ENCODE measurements around the gene RAD50. TPM values are rescaled to one million over a fixed set of nuclear protein-coding genes. Genes with fewer than 3 reads are reported as not detected.
"Not testable (repeated sequence)": the region's sequence is repeated elsewhere in the genome, so short reads cannot be mapped to it uniquely, and the experiment has no call there.

RAD50 gene
- total RNA-seq, result 10 to 100 TPM; 33.3 to 38.5 TPM

DNA sequence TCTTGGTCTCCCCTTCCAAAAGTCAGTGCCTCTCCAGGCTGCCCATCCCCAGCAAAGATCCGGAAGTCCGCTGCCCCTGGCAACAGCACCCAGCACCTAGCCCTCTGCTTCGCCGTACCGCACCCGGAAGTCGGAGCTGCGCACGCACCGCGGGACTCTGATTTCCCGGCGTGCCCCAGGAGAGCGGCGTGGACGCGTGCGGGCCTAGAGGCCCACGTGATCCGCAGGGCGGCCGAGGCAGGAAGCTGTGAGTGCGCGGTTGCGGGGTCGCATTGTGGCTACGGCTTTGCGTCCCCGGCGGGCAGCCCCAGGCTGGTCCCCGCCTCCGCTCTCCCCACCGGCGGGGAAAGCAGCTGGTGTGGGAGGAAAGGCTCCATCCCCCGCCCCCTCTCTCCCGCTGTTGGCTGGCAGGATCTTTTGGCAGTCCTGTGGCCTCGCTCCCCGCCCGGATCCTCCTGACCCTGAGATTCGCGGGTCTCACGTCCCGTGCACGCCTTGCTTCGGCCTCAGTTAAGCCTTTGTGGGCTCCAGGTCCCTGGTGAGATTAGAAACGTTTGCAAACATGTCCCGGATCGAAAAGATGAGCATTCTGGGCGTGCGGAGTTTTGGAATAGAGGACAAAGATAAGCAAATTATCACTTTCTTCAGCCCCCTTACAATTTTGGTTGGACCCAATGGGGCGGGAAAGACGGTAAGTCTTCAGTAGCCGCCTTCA lies at the start of gene RAD50:
TSS of gene RAD50 (plus strand) at position 215 of the 715 bp plus-strand sequence. CDS start at position 563, 348 bp downstream.
- CTCF ChIA-PET, result interaction anchor here (0.5 to 0.7 kb wide), 3 partner anchors 10 to 420 kb away, joined by 3 read pairs; no protein-coding TSS in a partner anchor
- Mint-ChIP-seq H3K27ac (peak within 1 kb of the TSS; percentile 97), H3K4me1 (peaks cover 27% of the 10 kb centered on the region), H3K36me3 (ENCODE audit: low read depth) (peaks cover 17% of the 10 kb centered on the region), H3K4me3 (peak within 1 kb of the TSS; percentile 97), H3K9me3 (no peaks in the 10 kb centered on the region), H3K27me3 (no peaks in the 10 kb centered on the region)
- peak; percentile 94 for DNase-seq
- POLR2A ChIA-PET, result no interaction called here

DNA sequence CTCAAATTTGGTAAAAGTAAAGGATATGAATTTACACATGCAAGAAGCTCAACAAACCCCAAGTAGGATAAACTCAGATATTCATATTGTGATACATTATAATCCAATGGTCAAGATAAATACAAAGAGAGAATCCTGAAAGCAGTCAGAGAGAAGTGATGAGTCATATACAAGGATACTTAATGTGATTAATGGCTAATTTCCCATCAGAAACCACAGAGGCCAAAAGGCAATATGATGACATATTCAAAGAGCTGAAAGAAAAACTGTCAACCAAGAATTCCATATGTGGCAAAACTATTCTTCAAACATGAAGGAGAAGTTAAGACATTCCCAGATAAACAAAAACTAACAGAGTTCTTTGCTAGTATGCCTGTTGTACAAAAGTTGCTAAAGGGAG lies 46.7 kb upstream of the RAD50 start:
- Mint-ChIP-seq H3K4me3 (no peak overlapping the region), H3K9me3 (peaks cover 14% of the 10 kb centered on the region), H3K36me3 (ENCODE audit: low read depth) (peaks cover 3% of the 10 kb centered on the region), H3K27me3 (peaks cover 44% of the 10 kb centered on the region), H3K27ac (no peak overlapping the region), H3K4me1 (peaks cover 7% of the 10 kb centered on the region)
- POLR2A ChIA-PET, result interaction anchor here (0.8 kb wide), 1 partner anchor 14 kb away, joined by 3 read pairs; no protein-coding TSS in a partner anchor
- CTCF ChIA-PET, result interaction anchor here (2.1 to 4.6 kb wide), 2 partner anchors 9 to 16 kb away, joined by 7 to 22 read pairs; no protein-coding TSS in a partner anchor
- DNase-seq, result no peak

DNA sequence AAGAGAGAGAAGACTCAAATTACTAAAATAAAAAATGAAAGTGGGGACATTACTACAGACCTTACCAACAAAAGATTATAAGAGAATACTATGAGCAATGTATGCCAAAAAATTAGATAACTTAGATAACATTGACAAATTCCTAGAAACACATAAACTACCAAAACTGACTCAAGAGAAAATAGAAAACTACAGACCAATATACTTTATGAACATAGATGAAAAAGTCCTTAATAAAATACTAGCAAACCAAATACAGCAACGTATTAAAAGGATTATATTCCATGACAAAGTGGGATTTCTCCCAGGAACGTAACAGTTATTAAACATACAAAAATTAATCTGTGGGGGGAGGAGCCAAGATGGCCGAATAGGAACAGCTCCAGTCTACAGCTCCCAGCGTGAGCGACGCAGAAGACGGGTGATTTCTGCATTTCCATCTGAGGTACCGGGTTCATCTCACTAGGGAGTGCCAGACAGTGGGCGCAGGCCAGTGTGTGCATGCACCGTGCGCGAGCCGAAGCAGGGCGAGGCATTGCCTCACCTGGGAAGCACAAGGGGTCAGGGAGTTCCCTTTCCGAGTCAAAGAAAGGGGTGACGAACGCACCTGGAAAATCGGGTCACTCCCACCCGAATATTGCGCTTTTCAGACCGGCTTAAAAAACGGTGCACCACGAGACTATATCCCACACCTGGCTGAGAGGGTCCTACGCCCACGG lies 43.0 kb upstream of the RAD50 start:
- H3K9me3 Mint-ChIP-seq, result peaks cover 14% of the 10 kb centered on the region
- H3K4me1 Mint-ChIP-seq; H3K27ac Mint-ChIP-seq; DNase-seq; H3K36me3 Mint-ChIP-seq (ENCODE audit: low read depth); H3K4me3 Mint-ChIP-seq; POLR2A ChIA-PET: not testable (repeated sequence)
- H3K27me3 Mint-ChIP-seq, result peaks cover 25% of the 10 kb centered on the region
- CTCF ChIA-PET, result interaction anchor here (0.6 kb wide), 1 partner anchor 47 kb away, joined by 4 read pairs; no protein-coding TSS in a partner anchor

DNA sequence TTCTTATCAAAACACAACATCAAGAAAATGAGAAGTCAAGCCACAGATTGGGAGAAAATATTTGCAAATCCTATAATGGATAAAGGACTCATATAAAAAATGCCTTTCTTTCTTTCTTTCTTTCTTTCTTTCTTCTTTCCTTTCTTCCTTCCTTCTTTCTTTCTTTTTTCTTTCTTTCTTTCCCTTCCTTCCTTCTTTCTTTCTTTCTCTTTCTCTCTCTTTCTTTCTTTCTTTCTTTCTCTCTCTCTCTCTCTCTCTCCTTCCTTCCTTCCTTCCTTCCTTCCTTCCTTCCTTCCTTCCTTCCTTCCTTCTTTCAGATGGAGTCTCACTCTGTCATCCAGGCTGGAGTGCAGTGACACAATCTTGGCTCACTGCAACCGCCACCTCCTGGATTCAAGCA lies 34.7 kb upstream of the RAD50 start:
- H3K9me3 Mint-ChIP-seq, POLR2A ChIA-PET: not testable (repeated sequence)
- peaks cover 26% of the 10 kb centered on the region for H3K4me1 Mint-ChIP-seq

DNA sequence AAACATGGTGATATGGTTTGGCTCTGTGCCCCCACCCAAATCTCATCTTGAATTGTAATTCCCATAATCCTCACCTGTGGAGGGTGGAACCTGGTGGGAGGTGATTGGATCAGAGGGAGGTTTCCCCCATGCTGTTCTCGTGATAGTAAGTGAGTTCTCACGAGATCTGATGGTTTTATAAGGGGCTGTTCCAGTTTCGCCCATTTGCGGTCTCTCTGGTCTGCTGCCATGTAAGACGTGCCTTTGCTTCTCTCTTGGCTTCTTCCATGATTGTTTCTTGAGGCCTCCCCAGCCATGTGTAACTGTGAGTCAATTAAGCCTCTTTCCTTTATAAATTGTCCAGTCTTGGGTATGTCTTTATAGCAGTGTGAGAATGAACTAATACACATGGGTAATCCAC lies 31.9 kb upstream of the RAD50 start:
- peaks cover 38% of the 10 kb centered on the region for H3K4me1 Mint-ChIP-seq
- DNase-seq, H3K27ac Mint-ChIP-seq: not testable (repeated sequence)

More for the DNA sequence above, 34.7 kb upstream of the RAD50 start:
- H3K36me3 Mint-ChIP-seq (ENCODE audit: low read depth); H3K4me3 Mint-ChIP-seq; H3K27me3 Mint-ChIP-seq; H3K27ac Mint-ChIP-seq; DNase-seq: not testable (repeated sequence)
- CTCF ChIA-PET, result interaction anchor here (0.7 kb wide), 1 partner anchor 120 kb away, joined by 5 read pairs; no protein-coding TSS in a partner anchor

DNA sequence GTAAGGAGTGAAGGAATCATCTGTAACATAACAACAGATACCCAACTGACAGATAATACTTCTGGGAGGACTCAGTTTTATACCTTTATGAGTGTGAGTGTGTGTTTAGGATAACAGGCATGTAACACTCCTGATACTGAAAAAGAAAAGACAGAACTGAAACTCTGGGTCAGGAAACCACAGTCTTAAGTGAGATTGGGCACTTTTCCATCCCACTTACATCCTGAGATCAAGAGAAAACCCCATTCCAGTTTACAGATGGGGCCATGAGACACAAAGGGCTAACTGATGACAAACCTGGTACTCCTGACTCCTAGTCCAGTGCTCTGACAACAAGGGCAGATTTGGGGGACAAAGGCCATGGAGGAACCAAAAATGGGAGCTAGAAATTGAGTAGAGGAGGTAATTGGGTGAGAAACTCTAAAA lies 31.5 kb upstream of the RAD50 start:
- POLR2A ChIA-PET, result no interaction called here
- peaks cover 38% of the 10 kb centered on the region for H3K4me1 Mint-ChIP-seq
- H3K36me3 Mint-ChIP-seq (ENCODE audit: low read depth), result peaks cover 3% of the 10 kb centered on the region

More for the DNA sequence above, 31.9 kb upstream of the RAD50 start:
- POLR2A ChIA-PET; H3K36me3 Mint-ChIP-seq (ENCODE audit: low read depth); H3K9me3 Mint-ChIP-seq; H3K4me3 Mint-ChIP-seq: not testable (repeated sequence)
- CTCF ChIA-PET, result interaction anchor here (0.8 to 3.3 kb wide), 4 partner anchors 12 to 306 kb away, joined by 3 to 14 read pairs (median 6); partner anchors contain the start of gene SHROOM1
- peaks cover 10% of the 10 kb centered on the region for H3K27me3 Mint-ChIP-seq

DNA sequence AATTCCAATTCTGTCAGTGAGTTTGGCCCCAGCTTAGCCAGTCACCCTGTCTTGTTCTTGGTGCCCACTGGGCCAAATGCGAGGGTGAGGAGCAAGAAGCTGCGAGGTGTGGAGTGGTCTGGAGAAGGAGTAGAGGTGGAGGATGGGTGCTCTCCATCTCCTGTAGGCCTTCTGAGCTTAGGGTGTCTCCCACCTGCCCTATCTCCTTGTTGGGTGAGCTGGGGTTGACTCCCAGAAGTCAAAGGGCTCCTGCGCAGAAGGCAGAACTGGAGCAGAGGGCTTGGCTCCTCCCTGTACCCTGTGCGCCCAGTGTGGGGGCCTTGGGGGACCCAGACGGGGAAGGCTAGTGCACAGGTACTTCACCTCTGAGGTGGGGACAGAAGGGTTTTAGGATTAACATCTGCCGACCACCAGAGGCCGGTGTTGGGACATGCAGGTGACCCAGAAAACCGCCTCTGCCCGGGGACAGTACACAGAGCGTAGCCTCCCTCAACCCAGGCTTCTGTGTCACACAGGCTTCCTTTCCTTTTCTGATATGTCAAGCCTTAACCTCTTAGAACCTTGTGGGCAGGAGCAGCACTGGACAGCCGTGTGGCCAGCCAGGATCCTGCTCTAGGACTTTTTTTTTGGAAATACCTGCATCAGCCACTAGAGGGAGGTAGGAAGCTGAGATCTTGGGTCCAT lies 30.3 kb upstream of the RAD50 start:
- Mint-ChIP-seq H3K4me1 (peaks cover 35% of the 10 kb centered on the region), H3K27me3 (peaks cover 11% of the 10 kb centered on the region), H3K4me3 (no peak overlapping the region), H3K36me3 (ENCODE audit: low read depth) (peaks cover 3% of the 10 kb centered on the region), H3K27ac (no peak overlapping the region), H3K9me3 (no peaks in the 10 kb centered on the region)
- ChIA-PET CTCF (interaction anchor here (0.6 to 3.3 kb wide), 33 partner anchors 11 to 361 kb away, joined by 3 to 22 read pairs (median 3); partner anchors contain the start of genes KIF3A and SHROOM1), POLR2A (no interaction called here)
- DNase-seq, result peak; percentile 55

More for the DNA sequence above, 31.5 kb upstream of the RAD50 start:
- no peak overlapping the region for H3K4me3 Mint-ChIP-seq
- peaks cover 4% of the 10 kb centered on the region for H3K9me3 Mint-ChIP-seq
- DNase-seq, result no peak
- peaks cover 10% of the 10 kb centered on the region for H3K27me3 Mint-ChIP-seq
- H3K27ac Mint-ChIP-seq, result no peak overlapping the region
- CTCF ChIA-PET, result interaction anchor here (0.7 to 3.3 kb wide), 8 partner anchors 12 to 306 kb away, joined by 3 to 14 read pairs (median 4); partner anchors contain the start of gene SHROOM1

DNA sequence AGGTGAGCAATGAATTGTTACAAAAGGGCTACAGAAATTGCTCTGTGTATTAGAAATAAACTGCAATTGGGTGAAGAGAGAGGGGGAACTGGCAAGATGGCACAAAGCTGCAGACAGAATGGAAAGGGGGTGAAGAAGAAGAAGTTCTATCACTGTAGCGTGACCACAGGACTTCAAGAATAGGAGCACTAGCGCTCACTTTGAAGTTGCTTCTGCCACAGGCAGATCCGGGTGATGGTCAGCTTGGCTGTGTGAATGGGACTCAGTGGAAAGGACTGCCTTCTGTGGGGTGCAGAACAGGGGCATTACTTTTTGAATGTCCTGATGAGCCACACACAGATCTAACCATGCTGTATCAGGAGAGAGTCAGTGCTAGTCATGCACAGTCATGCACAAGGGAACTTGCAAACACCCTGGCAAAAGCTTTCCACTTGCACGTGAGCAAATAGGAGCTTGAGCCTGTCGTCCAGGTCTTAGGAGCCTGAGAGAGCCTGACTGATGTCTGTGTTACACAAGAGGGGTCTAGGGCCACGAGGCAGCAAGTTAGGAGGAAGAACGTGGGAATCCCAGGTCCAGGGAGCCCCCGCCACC lies 29.7 kb upstream of the RAD50 start:
- ChIA-PET CTCF (interaction anchor here (0.6 to 3.3 kb wide), 23 partner anchors 10 to 685 kb away, joined by 3 to 22 read pairs (median 3); partner anchors contain the start of gene KIF3A), POLR2A (no interaction called here)
- peaks cover 13% of the 10 kb centered on the region for H3K27me3 Mint-ChIP-seq
- H3K27ac Mint-ChIP-seq, result no peak overlapping the region
- peaks cover 35% of the 10 kb centered on the region for H3K4me1 Mint-ChIP-seq
- DNase-seq, result no peak
- peaks cover 2% of the 10 kb centered on the region for H3K36me3 Mint-ChIP-seq (ENCODE audit: low read depth)
- H3K9me3 Mint-ChIP-seq, result no peaks in the 10 kb centered on the region
- H3K4me3 Mint-ChIP-seq, result no peak overlapping the region

DNA sequence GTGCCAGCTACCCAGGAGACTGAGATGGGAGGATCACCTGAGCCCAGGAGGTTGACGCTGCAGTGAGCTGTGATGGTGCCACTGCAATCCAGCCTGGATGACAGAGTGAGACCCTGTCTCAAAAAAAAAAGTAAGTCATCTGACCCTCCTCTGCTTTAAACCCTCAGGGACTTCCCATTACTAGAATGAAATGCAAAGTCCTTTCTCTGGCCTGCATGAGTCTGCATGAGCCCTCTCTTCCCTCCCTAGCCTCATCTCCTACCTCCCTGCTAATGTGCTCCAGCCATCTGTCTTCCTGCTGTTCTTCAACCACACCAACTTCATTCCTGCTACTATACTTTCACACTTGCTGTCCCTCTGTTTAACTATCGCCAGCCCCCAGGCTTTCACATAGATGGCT lies 28.8 kb upstream of the RAD50 start:
- H3K9me3 Mint-ChIP-seq, result no peaks in the 10 kb centered on the region
- CTCF ChIA-PET, result interaction anchor here (1.1 to 3.3 kb wide), 5 partner anchors 9 to 291 kb away, joined by 3 to 22 read pairs (median 7); partner anchors contain the start of gene KIF3A
- H3K36me3 Mint-ChIP-seq (ENCODE audit: low read depth), result no peaks in the 10 kb centered on the region
- no peak overlapping the region for H3K27ac Mint-ChIP-seq
- peaks cover 35% of the 10 kb centered on the region for H3K4me1 Mint-ChIP-seq
- DNase-seq, result no peak
- POLR2A ChIA-PET, result no interaction called here
- H3K4me3 Mint-ChIP-seq, result no peak overlapping the region
- peaks cover 15% of the 10 kb centered on the region for H3K27me3 Mint-ChIP-seq

DNA sequence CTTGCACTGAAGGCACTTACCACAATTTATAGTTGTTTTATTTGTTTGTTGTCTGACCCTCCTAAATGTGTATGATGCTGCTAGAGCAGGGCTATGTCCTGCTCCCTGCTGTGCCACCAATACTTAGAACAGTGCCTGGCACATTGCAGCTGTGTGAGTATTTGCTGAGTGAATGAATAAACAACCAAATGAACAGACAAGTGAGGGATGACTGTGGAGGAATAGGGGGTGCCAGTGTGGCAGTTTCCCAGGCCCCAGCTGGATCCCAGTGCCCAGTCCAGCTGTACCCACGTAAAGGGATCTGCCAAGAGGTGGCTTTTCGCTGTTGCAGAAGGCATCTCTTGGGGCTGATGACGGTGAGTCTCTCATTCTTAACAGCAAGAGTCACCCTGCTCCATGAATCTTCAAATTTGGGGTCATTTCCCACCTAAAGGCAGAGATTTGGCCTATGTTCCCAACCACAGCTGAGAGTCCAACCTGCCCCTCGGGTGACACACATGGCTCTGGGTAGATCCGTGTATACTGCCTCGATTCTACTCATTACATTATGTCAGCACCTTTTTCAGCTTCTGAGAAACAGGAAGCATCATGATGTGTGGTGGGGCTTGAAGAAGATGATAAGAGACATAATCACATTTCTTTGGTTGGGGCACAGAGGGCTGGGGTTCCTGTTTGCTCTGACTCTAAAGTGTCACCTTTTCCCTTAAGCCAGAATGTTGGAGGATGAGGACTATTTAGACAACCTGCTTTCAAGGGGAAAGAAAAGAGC lies 27.7 kb upstream of the RAD50 start:
- Mint-ChIP-seq H3K9me3 (no peaks in the 10 kb centered on the region), H3K4me3 (no peak overlapping the region), H3K27ac (peak overlapping the region; percentile 47), H3K36me3 (ENCODE audit: low read depth) (no peaks in the 10 kb centered on the region), H3K4me1 (peaks cover 35% of the 10 kb centered on the region), H3K27me3 (peaks cover 12% of the 10 kb centered on the region)
- POLR2A ChIA-PET, result no interaction called here
- CTCF ChIA-PET, result interaction anchor here (0.8 to 1.6 kb wide), 3 partner anchors 28 to 161 kb away, joined by 3 to 5 read pairs (median 3); no protein-coding TSS in a partner anchor
- peak; percentile 19 for DNase-seq

DNA sequence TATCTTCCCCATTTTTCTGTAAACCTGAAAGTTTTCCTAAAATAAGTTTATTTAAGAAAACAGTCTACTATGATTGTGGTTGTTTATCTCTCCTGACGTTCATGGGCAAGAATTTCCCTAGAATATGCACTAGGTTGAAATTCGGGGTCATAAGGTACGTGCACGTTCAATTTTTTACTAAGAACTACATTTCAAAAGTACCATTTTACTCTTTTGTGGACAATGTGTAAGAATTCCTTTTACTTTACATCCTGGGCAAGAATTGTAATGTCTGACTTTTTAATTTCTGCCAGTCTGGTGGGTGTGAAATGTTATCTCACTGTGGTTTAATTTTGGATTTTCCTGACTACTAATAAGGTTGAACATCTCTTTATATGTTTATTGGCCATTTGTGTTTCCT lies 25.8 kb upstream of the RAD50 start:
- Mint-ChIP-seq H3K27me3 (peaks cover 25% of the 10 kb centered on the region), H3K4me3 (no peak overlapping the region), H3K27ac (no peak overlapping the region)

More for the DNA sequence above, 25.8 kb upstream of the RAD50 start:
- Mint-ChIP-seq H3K4me1 (peaks cover 19% of the 10 kb centered on the region), H3K9me3 (no peaks in the 10 kb centered on the region), H3K36me3 (ENCODE audit: low read depth) (no peaks in the 10 kb centered on the region)
- POLR2A ChIA-PET, result no interaction called here
- CTCF ChIA-PET, result interaction anchor here (0.6 to 2.1 kb wide), 2 partner anchors 22 to 145 kb away, joined by 3 to 8 read pairs; no protein-coding TSS in a partner anchor
- DNase-seq, result no peak
